Thoracic aorta (tissue), 2 donors: ENCODE results near the gene EMX1. TPM values are rescaled to one million over a fixed set of nuclear protein-coding genes. Genes with fewer than 3 reads are reported as not detected.

Source experiments
- ATAC-seq: fragments of 150-250 bp; one replicate; pipeline ENCODE4 v1.8.0; 2017; ENCODE audit warnings: low read depth; ENCODE audit not compliant: insufficient number of reproducible peaks, low FRiP score
- DNase-seq: peaks from one replicate; pipeline ENCODE4 v3.0.0-alpha.2; 2020; ENCODE audit warnings: low spot score
- H3K27ac ChIP-seq, 2 donors: fragments of 200-600 bp; sonication (generic); 1 replicate in 1 of 2; 2 replicates in 1 of 2; pipeline ENCODE4 v1.5.1; 2016; ENCODE audit warnings: mild to moderate bottlenecking in 2 of 2, moderate library complexity in 2 of 2
- H3K27me3 ChIP-seq: fragments of 200-600 bp; sonication (generic); replicated peaks from 2 replicates; pipeline ENCODE4 v1.6.0; 2016; ENCODE audit warnings: mild to moderate bottlenecking; ENCODE audit not compliant: insufficient read depth
- H3K36me3 ChIP-seq: fragments of 200-600 bp; sonication (generic); one replicate; pipeline ENCODE4 v1.5.1; 2016
- H3K4me1 ChIP-seq, 2 donors: fragments of 200-600 bp; sonication (generic); 1 replicate in 1 of 2; 2 replicates in 1 of 2; pipeline versions ENCODE4 v1.5.1 to v1.6.0; 2016; ENCODE audit warnings: low read depth in 2 of 2, mild to moderate bottlenecking in 1 of 2; ENCODE audit not compliant: control insufficient read depth in 1 of 2
- H3K4me3 ChIP-seq: fragments of 200-600 bp; sonication (generic); 2 replicates; pipeline ENCODE4 v1.5.1; 2016; ENCODE audit warnings: mild to moderate bottlenecking
- H3K9me3 ChIP-seq: fragments of 200-600 bp; sonication (generic); 2 replicates; pipeline ENCODE4 v1.5.1; 2016
- total RNA-seq, 2 donors: library from RNA; depleted of rRNA; stranded (reverse); fragments of >200 nt; gene quantifications; one replicate each; pipeline versions ENCODE4 v1.1.0 to v1.2.3, GENCODE V29; 2016
- TF ChIP-seq, protein P1 (sequence below): fragments of 200-600 bp; sonication (generic); IDR thresholded peaks from one replicate; pipeline ENCODE4 v1.5.1; 2019; ENCODE audit warnings: antibody characterized with exemption

The EMX1 gene
- total RNA-seq, 2 donors from 2014 or later: not detected

DNA sequence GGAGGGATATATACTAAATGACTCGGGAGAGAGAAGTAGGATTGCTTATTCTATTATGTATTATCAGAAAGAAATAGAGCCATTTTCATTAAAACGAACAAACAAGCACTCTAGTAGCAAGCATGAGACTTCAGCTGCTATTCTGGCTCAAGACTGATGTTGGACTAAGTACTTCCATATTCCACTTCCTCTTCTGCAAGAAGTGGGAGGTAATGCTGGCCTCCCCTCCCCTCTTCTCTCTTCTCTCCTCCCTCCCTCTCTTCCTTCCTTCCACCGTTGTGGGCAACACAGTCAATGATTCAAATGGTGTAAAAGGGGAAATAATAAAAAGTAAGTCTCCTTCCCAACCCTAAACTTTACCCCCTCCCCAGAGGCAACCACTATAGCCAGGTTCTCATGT is 62.6 kb downstream of the EMX1 start:
- TF ChIP-seq, protein P1, sequence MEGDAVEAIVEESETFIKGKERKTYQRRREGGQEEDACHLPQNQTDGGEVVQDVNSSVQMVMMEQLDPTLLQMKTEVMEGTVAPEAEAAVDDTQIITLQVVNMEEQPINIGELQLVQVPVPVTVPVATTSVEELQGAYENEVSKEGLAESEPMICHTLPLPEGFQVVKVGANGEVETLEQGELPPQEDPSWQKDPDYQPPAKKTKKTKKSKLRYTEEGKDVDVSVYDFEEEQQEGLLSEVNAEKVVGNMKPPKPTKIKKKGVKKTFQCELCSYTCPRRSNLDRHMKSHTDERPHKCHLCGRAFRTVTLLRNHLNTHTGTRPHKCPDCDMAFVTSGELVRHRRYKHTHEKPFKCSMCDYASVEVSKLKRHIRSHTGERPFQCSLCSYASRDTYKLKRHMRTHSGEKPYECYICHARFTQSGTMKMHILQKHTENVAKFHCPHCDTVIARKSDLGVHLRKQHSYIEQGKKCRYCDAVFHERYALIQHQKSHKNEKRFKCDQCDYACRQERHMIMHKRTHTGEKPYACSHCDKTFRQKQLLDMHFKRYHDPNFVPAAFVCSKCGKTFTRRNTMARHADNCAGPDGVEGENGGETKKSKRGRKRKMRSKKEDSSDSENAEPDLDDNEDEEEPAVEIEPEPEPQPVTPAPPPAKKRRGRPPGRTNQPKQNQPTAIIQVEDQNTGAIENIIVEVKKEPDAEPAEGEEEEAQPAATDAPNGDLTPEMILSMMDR: no peak
- ATAC-seq (no peak), DNase-seq (no peak)
- Histone ChIP-seq H3K27ac (no peak overlapping the region), H3K27me3 (no peaks in the 10 kb centered on the region), H3K9me3 (no peaks in the 10 kb centered on the region), H3K36me3 (no peaks in the 10 kb centered on the region), H3K4me1 (no peaks in the 10 kb centered on the region), H3K4me3 (no peak overlapping the region)

DNA sequence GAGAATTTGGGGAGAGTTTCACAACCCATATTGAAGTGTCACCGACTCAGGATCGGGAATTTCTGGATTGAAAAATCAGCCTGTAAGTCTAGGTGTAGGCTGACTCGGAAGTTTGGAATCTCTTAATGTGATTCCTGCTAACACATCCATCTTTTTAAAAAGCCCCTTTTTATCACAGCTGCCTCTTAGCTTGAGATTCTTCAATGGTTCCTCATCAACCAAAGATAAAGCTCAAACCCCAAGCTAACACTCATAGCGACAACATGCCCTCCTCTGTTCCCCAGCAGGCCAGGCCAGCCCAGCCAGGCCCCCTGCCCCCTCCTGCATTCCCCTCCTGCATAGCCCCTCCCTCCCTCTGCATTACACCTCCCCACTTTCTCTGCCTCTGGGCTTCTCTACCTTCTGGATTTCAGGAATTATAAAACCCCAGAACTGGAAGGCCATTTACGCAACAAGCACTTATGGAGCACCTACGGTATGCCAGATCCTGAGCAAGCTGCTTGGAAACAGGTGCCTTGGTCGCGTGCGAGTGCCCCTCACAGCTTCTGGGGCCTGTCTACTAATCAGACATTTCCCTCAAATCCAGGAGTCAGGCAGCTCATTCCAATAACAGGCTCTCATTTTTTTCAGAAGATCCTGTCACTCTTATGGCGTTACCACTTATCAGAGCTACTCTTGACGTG is 63.4 kb downstream of the EMX1 start:
- Histone ChIP-seq H3K4me1 (no peaks in the 10 kb centered on the region), H3K4me3 (no peak overlapping the region), H3K27me3 (no peaks in the 10 kb centered on the region), H3K27ac (no peak overlapping the region), H3K36me3 (no peaks in the 10 kb centered on the region), H3K9me3 (no peaks in the 10 kb centered on the region)
- TF ChIP-seq, protein P1: no peak
- DNase-seq (no peak), ATAC-seq (no peak)

DNA sequence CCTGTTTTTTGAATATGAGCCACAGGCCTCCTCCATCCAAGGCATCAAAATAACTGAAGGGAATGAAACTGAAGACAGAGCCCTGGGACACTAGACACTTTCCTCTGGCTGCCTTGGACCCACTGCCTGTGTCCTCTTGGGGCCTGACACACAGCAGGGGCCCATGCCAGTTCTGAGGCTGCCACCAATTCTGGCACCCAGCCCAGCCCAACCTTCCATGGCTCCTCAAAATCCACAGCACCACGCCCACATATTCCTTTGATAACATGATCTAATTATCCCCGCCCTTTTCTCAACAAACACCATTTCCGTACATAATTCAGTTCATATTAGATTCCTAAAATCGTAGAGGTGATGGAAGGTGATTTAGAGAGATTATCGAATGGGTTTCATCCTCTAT is 64.2 kb downstream of the EMX1 start:
- H3K36me3 ChIP-seq: no peaks in the 10 kb centered on the region
- H3K27ac ChIP-seq: no peak overlapping the region
- DNase-seq: no peak
- no peak for ATAC-seq
- no peak overlapping the region for H3K4me3 ChIP-seq
- no peaks in the 10 kb centered on the region for H3K4me1 ChIP-seq
- H3K27me3 ChIP-seq: no peaks in the 10 kb centered on the region
- TF ChIP-seq, protein P1: no peak
- no peaks in the 10 kb centered on the region for H3K9me3 ChIP-seq

DNA sequence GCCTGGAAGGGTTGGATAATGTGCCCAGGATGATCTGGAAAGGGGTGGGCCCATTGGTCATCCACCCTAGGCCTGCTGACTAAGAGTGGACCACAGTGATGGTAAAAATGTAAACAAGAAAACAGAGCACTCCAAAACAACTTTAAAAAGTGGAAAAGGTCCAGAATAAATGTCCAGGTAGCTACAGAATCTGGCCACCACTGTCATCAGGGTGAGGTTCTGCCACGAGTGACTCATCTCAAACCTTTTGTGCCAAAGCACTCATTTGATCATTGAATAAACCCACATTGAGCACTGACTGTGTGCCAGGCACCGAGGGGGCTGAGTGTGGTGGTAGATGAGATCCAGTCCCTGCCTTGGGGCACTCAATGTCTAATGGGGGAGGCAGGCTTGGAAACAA is 64.9 kb downstream of the EMX1 start:
- Histone ChIP-seq H3K9me3 (no peaks in the 10 kb centered on the region), H3K36me3 (no peaks in the 10 kb centered on the region), H3K27me3 (no peaks in the 10 kb centered on the region), H3K4me1 (no peaks in the 10 kb centered on the region), H3K27ac (no peak overlapping the region), H3K4me3 (no peak overlapping the region)
- TF ChIP-seq, protein P1: no peak
- DNase-seq: no peak
- ATAC-seq: no peak

DNA sequence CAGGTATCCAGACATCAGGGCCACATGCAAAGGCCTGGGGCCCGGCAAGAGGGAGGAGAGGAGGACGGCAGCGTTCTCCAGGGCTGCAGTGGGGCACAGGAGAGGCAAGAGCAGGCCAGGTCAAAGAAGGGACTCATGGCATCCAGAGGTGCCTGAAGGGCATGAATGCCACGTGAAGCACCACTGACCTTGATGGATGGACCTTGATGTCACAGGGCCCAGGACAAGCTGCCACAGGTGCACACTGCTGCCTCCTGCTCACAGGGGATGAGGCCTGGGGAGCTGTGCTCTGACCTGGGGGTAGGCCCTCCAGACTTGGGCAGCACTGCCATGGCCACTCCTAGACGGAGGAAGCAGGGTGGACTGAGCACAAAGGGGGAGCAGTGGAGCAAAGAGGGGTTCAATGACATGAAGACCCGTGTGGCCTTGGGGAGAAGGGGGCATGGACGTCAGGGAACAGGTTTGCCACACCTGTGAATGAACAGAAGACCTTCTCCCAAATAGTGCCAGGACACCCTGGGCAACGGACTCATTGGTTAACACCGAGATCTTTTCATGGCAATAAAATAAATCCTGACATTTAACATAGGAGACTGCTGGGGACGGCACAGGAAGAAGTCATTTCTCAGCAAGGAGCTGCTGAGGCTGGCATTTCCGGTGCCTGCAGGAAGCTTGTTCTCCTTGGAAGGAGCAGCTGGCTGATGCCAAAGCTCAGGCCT is 65.6 kb downstream of the EMX1 start:
- Histone ChIP-seq H3K27me3 (no peaks in the 10 kb centered on the region), H3K36me3 (no peaks in the 10 kb centered on the region), H3K27ac (no peak overlapping the region), H3K4me3 (no peak overlapping the region), H3K9me3 (no peaks in the 10 kb centered on the region), H3K4me1 (no peaks in the 10 kb centered on the region)
- ATAC-seq (no peak), DNase-seq (no peak)
- TF ChIP-seq, protein P1: no peak
